ENCODE data around the gene CDK15. TPM values are rescaled to one million over a fixed set of nuclear protein-coding genes. Genes with fewer than 3 reads are reported as not detected.
A peak's percentile ranks its signal among the peaks of the same experiment; 100 is the strongest.

CDK15 gene
- total and polyA plus RNA-seq, 4 donors: 0.22 to 0.55 (median 0.40) TPM

- Histone ChIP-seq H3K36me3 (ENCODE audit: control insufficient read depth, insufficient read depth, low read length) (no peaks in the 10 kb centered on the region), H3K4me1 (ENCODE audit: control insufficient read depth, insufficient read depth, low read length) (no peaks in the 10 kb centered on the region), H3K27ac (ENCODE audit: low read depth, low read length) (no peak overlapping the region), H3K27me3 (ENCODE audit: control insufficient read depth, insufficient read depth, low read length) (peaks cover 6% of the 10 kb centered on the region), H3K4me3 (ENCODE audit: low read depth, low read length) (no peak overlapping the region), H3K9me3 (ENCODE audit: control insufficient read depth, insufficient read depth, low read length) (no peaks in the 10 kb centered on the region)
- DNase-seq (ENCODE audit: low read depth in 4 of 6, low spot score in 6 of 6): no peak
- WGBS (ENCODE audit: insufficient coverage): 85% methylated on average over 3 of the region's 6 CpGs
Measured at GRCh38 chr2:201891676-201892075, 85.3 kb downstream of the CDK15 start.

DNA sequence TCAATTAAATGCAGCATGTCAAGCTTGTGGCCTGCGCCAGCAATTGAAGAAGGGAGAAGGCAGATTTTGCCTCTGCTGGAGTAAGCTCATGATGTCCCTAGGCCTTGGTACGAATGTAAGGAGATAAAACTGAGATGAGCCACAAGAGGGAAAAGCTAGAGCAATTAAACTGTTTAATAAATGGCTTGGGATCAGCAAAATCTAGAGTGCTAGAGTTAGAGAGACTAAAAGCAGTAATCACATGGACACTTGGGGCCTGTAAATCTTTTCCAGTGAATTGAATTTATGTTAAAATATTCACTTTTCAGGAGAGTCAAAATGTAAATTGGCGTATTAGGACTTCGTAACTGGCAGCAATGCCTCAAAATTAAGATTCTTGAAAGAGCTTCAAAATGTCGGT, 86.2 kb downstream of the CDK15 start:
- peaks cover 6% of the 10 kb centered on the region for H3K27me3 ChIP-seq (ENCODE audit: control insufficient read depth, insufficient read depth, low read length)
- H3K36me3 ChIP-seq (ENCODE audit: control insufficient read depth, insufficient read depth, low read length): no peaks in the 10 kb centered on the region
- peak in 1 of 6 donors; percentile 88 for DNase-seq (ENCODE audit: low read depth in 4 of 6, low spot score in 6 of 6)
- no peaks in the 10 kb centered on the region for H3K9me3 ChIP-seq (ENCODE audit: control insufficient read depth, insufficient read depth, low read length)
- H3K4me1 ChIP-seq (ENCODE audit: control insufficient read depth, insufficient read depth, low read length): no peaks in the 10 kb centered on the region
- WGBS (ENCODE audit: insufficient coverage): 80% methylated on average over 3 of the region's 5 CpGs
- H3K27ac ChIP-seq (ENCODE audit: low read depth, low read length): no peak overlapping the region
- H3K4me3 ChIP-seq (ENCODE audit: low read depth, low read length): no peak overlapping the region

GRCh38 chr2:201900362-201900761, 94.0 kb downstream of the CDK15 start:
- Histone ChIP-seq H3K4me3 (ENCODE audit: low read depth, low read length) (no peak overlapping the region), H3K27ac (ENCODE audit: low read depth, low read length) (no peak overlapping the region), H3K36me3 (ENCODE audit: control insufficient read depth, insufficient read depth, low read length) (no peaks in the 10 kb centered on the region), H3K4me1 (ENCODE audit: control insufficient read depth, insufficient read depth, low read length) (no peaks in the 10 kb centered on the region), H3K9me3 (ENCODE audit: control insufficient read depth, insufficient read depth, low read length) (no peaks in the 10 kb centered on the region), H3K27me3 (ENCODE audit: control insufficient read depth, insufficient read depth, low read length) (peaks cover 7% of the 10 kb centered on the region)
- DNase-seq (ENCODE audit: low read depth in 4 of 6, low spot score in 6 of 6): no peak
- no CpG with 5 or more reads among the region's 2 CpGs for WGBS (ENCODE audit: insufficient coverage)

- Histone ChIP-seq H3K4me1 (ENCODE audit: control insufficient read depth, insufficient read depth, low read length) (no peaks in the 10 kb centered on the region), H3K36me3 (ENCODE audit: control insufficient read depth, insufficient read depth, low read length) (no peaks in the 10 kb centered on the region), H3K27me3 (ENCODE audit: control insufficient read depth, insufficient read depth, low read length) (peaks cover 7% of the 10 kb centered on the region), H3K4me3 (ENCODE audit: low read depth, low read length) (no peak overlapping the region), H3K9me3 (ENCODE audit: control insufficient read depth, insufficient read depth, low read length) (no peaks in the 10 kb centered on the region), H3K27ac (ENCODE audit: low read depth, low read length) (no peak overlapping the region)
- 43% methylated on average over 5 of the region's 8 CpGs for WGBS (ENCODE audit: insufficient coverage)
- DNase-seq (ENCODE audit: low read depth in 4 of 6, low spot score in 6 of 6): peak in 1 of 6 donors; percentile 71
Measured at GRCh38 chr2:201901786-201902185, 95.4 kb downstream of the CDK15 start.

DNA sequence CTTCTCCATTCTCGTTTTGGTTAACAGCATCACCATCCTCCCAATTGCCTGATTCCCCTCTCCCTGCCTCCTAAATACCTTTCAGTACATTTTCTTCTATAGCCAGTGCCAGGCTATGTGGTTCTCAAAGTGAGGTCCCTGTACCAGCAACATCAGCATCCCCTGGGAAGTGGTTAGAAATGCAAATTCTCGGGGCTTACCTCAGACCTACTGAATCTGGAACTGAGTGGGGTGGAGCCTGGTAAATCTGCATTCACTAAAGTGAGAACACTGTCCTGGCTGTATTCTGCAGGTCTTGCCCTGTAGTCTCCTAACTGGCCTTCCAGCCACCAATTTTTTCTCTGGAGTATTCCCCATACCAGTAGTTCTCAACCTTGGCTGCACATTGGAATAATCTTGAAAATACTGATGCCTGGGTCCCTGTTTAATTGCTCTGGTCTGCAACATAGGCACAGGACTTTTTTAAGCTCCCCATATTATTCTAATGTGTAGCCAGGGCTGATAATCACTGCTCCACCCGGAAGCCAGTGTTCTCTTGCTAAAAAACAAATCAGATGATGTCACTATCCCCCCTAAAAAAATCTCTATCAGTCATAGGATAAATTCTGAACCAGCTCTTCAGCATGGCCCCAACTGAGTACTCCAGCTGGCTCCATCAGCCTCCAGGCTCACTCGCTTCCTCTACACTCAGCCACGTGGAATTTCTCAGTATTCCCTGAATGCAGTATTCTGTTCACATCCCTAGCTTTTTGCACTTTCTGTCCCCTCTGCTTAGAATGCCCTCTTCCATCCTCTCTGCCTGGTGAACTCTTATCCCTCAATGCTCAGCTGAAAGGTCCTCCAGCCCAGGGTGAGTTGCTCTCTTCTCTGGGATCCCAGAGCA, 98.4 kb downstream of the CDK15 start:
- no peaks in the 10 kb centered on the region for H3K9me3 ChIP-seq (ENCODE audit: control insufficient read depth, insufficient read depth, low read length)
- H3K4me1 ChIP-seq (ENCODE audit: control insufficient read depth, insufficient read depth, low read length): peaks cover 3% of the 10 kb centered on the region
- no peaks in the 10 kb centered on the region for H3K36me3 ChIP-seq (ENCODE audit: control insufficient read depth, insufficient read depth, low read length)
- WGBS (ENCODE audit: insufficient coverage): 73% methylated on average over 4 of the region's 5 CpGs
- H3K27ac ChIP-seq (ENCODE audit: low read depth, low read length): no peak overlapping the region
- no peak for DNase-seq (ENCODE audit: low read depth in 4 of 6, low spot score in 6 of 6)
- peaks cover 7% of the 10 kb centered on the region for H3K27me3 ChIP-seq (ENCODE audit: control insufficient read depth, insufficient read depth, low read length)
- no peak overlapping the region for H3K4me3 ChIP-seq (ENCODE audit: low read depth, low read length)

GRCh38 chr2:201906777-201907562, 100.6 kb downstream of the CDK15 start:
- H3K4me3 ChIP-seq (ENCODE audit: low read depth, low read length): no peak overlapping the region
- WGBS (ENCODE audit: insufficient coverage): 17% methylated on average over 2 of the region's 10 CpGs
- peaks cover 7% of the 10 kb centered on the region for H3K27me3 ChIP-seq (ENCODE audit: control insufficient read depth, insufficient read depth, low read length)
- H3K36me3 ChIP-seq (ENCODE audit: control insufficient read depth, insufficient read depth, low read length): no peaks in the 10 kb centered on the region
- H3K4me1 ChIP-seq (ENCODE audit: control insufficient read depth, insufficient read depth, low read length): peaks cover 3% of the 10 kb centered on the region
- DNase-seq (ENCODE audit: low read depth in 4 of 6, low spot score in 6 of 6): peak in 1 of 6 donors; percentile 70
- H3K9me3 ChIP-seq (ENCODE audit: control insufficient read depth, insufficient read depth, low read length): no peaks in the 10 kb centered on the region
- H3K27ac ChIP-seq (ENCODE audit: low read depth, low read length): no peak overlapping the region

- peaks cover 7% of the 10 kb centered on the region for H3K27me3 ChIP-seq (ENCODE audit: control insufficient read depth, insufficient read depth, low read length)
- no peak overlapping the region for H3K4me3 ChIP-seq (ENCODE audit: low read depth, low read length)
- no peak for DNase-seq (ENCODE audit: low read depth in 4 of 6, low spot score in 6 of 6)
- no peaks in the 10 kb centered on the region for H3K36me3 ChIP-seq (ENCODE audit: control insufficient read depth, insufficient read depth, low read length)
- no peak overlapping the region for H3K27ac ChIP-seq (ENCODE audit: low read depth, low read length)
- WGBS (ENCODE audit: insufficient coverage): 87% methylated on average over 4 of the region's 4 CpGs
- H3K9me3 ChIP-seq (ENCODE audit: control insufficient read depth, insufficient read depth, low read length): no peaks in the 10 kb centered on the region
- H3K4me1 ChIP-seq (ENCODE audit: control insufficient read depth, insufficient read depth, low read length): peaks cover 3% of the 10 kb centered on the region
Measured at GRCh38 chr2:201907563-201907881, 101.2 kb downstream of the CDK15 start.

- H3K27ac ChIP-seq (ENCODE audit: low read depth, low read length): no peak overlapping the region
- DNase-seq (ENCODE audit: low read depth in 4 of 6, low spot score in 6 of 6): no peak
- no peak overlapping the region for H3K4me3 ChIP-seq (ENCODE audit: low read depth, low read length)
Measured at GRCh38 chr2:201908901-201909300, 102.6 kb downstream of the CDK15 start.

DNA sequence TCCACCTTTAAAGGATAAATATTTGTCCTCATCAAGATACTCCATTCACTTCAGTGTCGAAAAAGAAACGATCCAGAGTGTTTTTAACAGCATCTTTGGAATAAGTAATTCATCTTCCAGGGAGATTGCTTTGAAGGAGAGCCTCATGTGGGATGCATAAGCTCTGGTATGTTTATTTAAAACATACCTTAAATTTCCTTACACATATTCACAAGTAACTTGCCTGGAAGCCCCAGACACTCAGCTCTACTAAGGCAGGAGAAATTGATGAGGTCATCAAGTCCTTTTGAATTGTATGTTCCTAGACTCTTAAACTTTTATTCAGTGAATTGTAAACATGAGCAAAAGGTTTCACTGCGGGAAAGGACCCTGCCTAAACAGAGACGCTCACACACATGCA, 103.0 kb downstream of the CDK15 start:
- no peak overlapping the region for H3K4me3 ChIP-seq (ENCODE audit: low read depth, low read length)
- no peak overlapping the region for H3K27ac ChIP-seq (ENCODE audit: low read depth, low read length)
- DNase-seq (ENCODE audit: low read depth in 4 of 6, low spot score in 6 of 6): no peak
- peaks cover 4% of the 10 kb centered on the region for H3K27me3 ChIP-seq (ENCODE audit: control insufficient read depth, insufficient read depth, low read length)
- H3K4me1 ChIP-seq (ENCODE audit: control insufficient read depth, insufficient read depth, low read length): peaks cover 3% of the 10 kb centered on the region
- no peaks in the 10 kb centered on the region for H3K36me3 ChIP-seq (ENCODE audit: control insufficient read depth, insufficient read depth, low read length)
- no CpG with 5 or more reads among the region's 4 CpGs for WGBS (ENCODE audit: insufficient coverage)
- H3K9me3 ChIP-seq (ENCODE audit: control insufficient read depth, insufficient read depth, low read length): no peaks in the 10 kb centered on the region

More at GRCh38 chr2:201908901-201909300, 102.6 kb downstream of the CDK15 start:
- Histone ChIP-seq H3K4me1 (ENCODE audit: control insufficient read depth, insufficient read depth, low read length) (peaks cover 3% of the 10 kb centered on the region), H3K9me3 (ENCODE audit: control insufficient read depth, insufficient read depth, low read length) (no peaks in the 10 kb centered on the region), H3K36me3 (ENCODE audit: control insufficient read depth, insufficient read depth, low read length) (no peaks in the 10 kb centered on the region), H3K27me3 (ENCODE audit: control insufficient read depth, insufficient read depth, low read length) (peaks cover 7% of the 10 kb centered on the region)
- 50% methylated on average over 1 of the region's 2 CpGs for WGBS (ENCODE audit: insufficient coverage)

Measured in spinal cord (tissue), 10 donors.